Neuron (in vitro differentiated cells): ENCODE results near the gene SMCO3.

Source experiments
- H2AFZ ChIP-seq: one replicate; pipeline ENCODE4 v1.6.1; 2013; ENCODE audit warnings: low read depth, mild to moderate bottlenecking, inconsistent platforms, low read length, moderate library complexity
- H3K27me3 ChIP-seq: one replicate; pipeline ENCODE4 v1.6.1; 2013; ENCODE audit warnings: low read length; ENCODE audit not compliant: insufficient read depth
- H3K36me3 ChIP-seq: one replicate; pipeline ENCODE4 v1.6.1; 2013; ENCODE audit warnings: low read length; ENCODE audit not compliant: insufficient read depth
- H3K4me1 ChIP-seq: one replicate; pipeline ENCODE4 v1.6.1; 2013; ENCODE audit warnings: low read length; ENCODE audit not compliant: insufficient read depth
- H3K4me3 ChIP-seq: 2 replicates; pipeline ENCODE4 v1.5.1; 2013; ENCODE audit warnings: mild to moderate bottlenecking, low read length, moderate library complexity
- H3K9me3 ChIP-seq: one replicate; pipeline ENCODE4 v1.6.1; 2013; ENCODE audit warnings: low read length

SMCO3 gene

GRCh38 chr12:14779834-14780233 is 34.1 kb downstream of the SMCO3 start:
- Histone ChIP-seq H3K36me3 (peaks cover 3% of the 10 kb centered on the region), H3K4me1 (peaks cover 14% of the 10 kb centered on the region), H2AFZ (no peak overlapping the region), H3K4me3 (no peak overlapping the region), H3K27me3 (no peaks in the 10 kb centered on the region), H3K9me3 (no peaks in the 10 kb centered on the region)

- H3K27me3 ChIP-seq = no peaks in the 10 kb centered on the region
- peaks cover 14% of the 10 kb centered on the region for H3K4me1 ChIP-seq
- H3K4me3 ChIP-seq = no peak overlapping the region
- no peaks in the 10 kb centered on the region for H3K9me3 ChIP-seq
- H3K36me3 ChIP-seq = no peaks in the 10 kb centered on the region
- no peak overlapping the region for H2AFZ ChIP-seq
Measured at GRCh38 chr12:14777271-14777670, 36.7 kb downstream of the SMCO3 start.

- Histone ChIP-seq H3K4me3 (no peak overlapping the region), H3K27me3 (no peaks in the 10 kb centered on the region), H3K4me1 (peaks cover 14% of the 10 kb centered on the region), H3K36me3 (no peaks in the 10 kb centered on the region), H3K9me3 (no peaks in the 10 kb centered on the region), H2AFZ (no peak overlapping the region)
Measured at GRCh38 chr12:14776236-14776961, 37.6 kb downstream of the SMCO3 start.

- Histone ChIP-seq H3K4me1 (peaks cover 14% of the 10 kb centered on the region), H3K36me3 (no peaks in the 10 kb centered on the region), H2AFZ (no peak overlapping the region), H3K27me3 (no peaks in the 10 kb centered on the region), H3K4me3 (no peak overlapping the region), H3K9me3 (no peaks in the 10 kb centered on the region)
Measured at GRCh38 chr12:14775636-14775980, 38.4 kb downstream of the SMCO3 start.

GRCh38 chr12:14774906-14775635 is 38.9 kb downstream of the SMCO3 start:
- Histone ChIP-seq H3K4me3 (peak overlapping the region; percentile 66), H3K27me3 (no peaks in the 10 kb centered on the region), H3K36me3 (no peaks in the 10 kb centered on the region), H3K9me3 (peaks cover 2% of the 10 kb centered on the region), H3K4me1 (peaks cover 14% of the 10 kb centered on the region), H2AFZ (peak overlapping the region; percentile 65)

- peak overlapping the region; percentile 66 for H3K4me3 ChIP-seq
- H3K9me3 ChIP-seq = peaks cover 9% of the 10 kb centered on the region
- H3K4me1 ChIP-seq = peaks cover 11% of the 10 kb centered on the region
Measured at GRCh38 chr12:14774074-14774905, 39.7 kb downstream of the SMCO3 start.

GRCh38 chr12:14773685-14774073 is 40.3 kb downstream of the SMCO3 start:
- peaks cover 11% of the 10 kb centered on the region for H3K4me1 ChIP-seq
- no peaks in the 10 kb centered on the region for H3K27me3 ChIP-seq
- peaks cover 9% of the 10 kb centered on the region for H3K9me3 ChIP-seq
- H2AFZ ChIP-seq = peak overlapping the region; percentile 65
- no peaks in the 10 kb centered on the region for H3K36me3 ChIP-seq
- H3K4me3 ChIP-seq = peak overlapping the region; percentile 66

More at GRCh38 chr12:14774074-14774905, 39.7 kb downstream of the SMCO3 start:
- H2AFZ ChIP-seq = peak overlapping the region; percentile 65
- H3K27me3 ChIP-seq = no peaks in the 10 kb centered on the region
- no peaks in the 10 kb centered on the region for H3K36me3 ChIP-seq

GRCh38 chr12:14772946-14773345 is 41.0 kb downstream of the SMCO3 start:
- Histone ChIP-seq H3K4me3 (no peak overlapping the region), H3K4me1 (peaks cover 11% of the 10 kb centered on the region), H3K9me3 (peaks cover 9% of the 10 kb centered on the region), H3K27me3 (no peaks in the 10 kb centered on the region), H3K36me3 (no peaks in the 10 kb centered on the region), H2AFZ (no peak overlapping the region)

- H3K36me3 ChIP-seq = no peaks in the 10 kb centered on the region
- H2AFZ ChIP-seq = no peak overlapping the region
- no peaks in the 10 kb centered on the region for H3K27me3 ChIP-seq
- H3K4me1 ChIP-seq = peaks cover 1% of the 10 kb centered on the region
- H3K4me3 ChIP-seq = peak overlapping the region; percentile 45
- H3K9me3 ChIP-seq = peaks cover 9% of the 10 kb centered on the region
Measured at GRCh38 chr12:14771651-14772137, 42.3 kb downstream of the SMCO3 start.

GRCh38 chr12:14770496-14771461 is 43.2 kb downstream of the SMCO3 start:
- no peak overlapping the region for H2AFZ ChIP-seq
- no peaks in the 10 kb centered on the region for H3K36me3 ChIP-seq
- H3K4me3 ChIP-seq = peak overlapping the region; percentile 45
- H3K9me3 ChIP-seq = peaks cover 9% of the 10 kb centered on the region
- H3K27me3 ChIP-seq = no peaks in the 10 kb centered on the region
- H3K4me1 ChIP-seq = no peaks in the 10 kb centered on the region

- no peaks in the 10 kb centered on the region for H3K36me3 ChIP-seq
- H3K4me1 ChIP-seq = no peaks in the 10 kb centered on the region
- H3K9me3 ChIP-seq = peaks cover 9% of the 10 kb centered on the region
- H3K4me3 ChIP-seq = peak overlapping the region; percentile 45
- H2AFZ ChIP-seq = no peak overlapping the region
- no peaks in the 10 kb centered on the region for H3K27me3 ChIP-seq
Measured at GRCh38 chr12:14769969-14770495, 44.0 kb downstream of the SMCO3 start.

GRCh38 chr12:14769466-14769968 is 44.5 kb downstream of the SMCO3 start:
- H2AFZ ChIP-seq = no peak overlapping the region

More at GRCh38 chr12:14769466-14769968, 44.5 kb downstream of the SMCO3 start:
- H3K36me3 ChIP-seq = no peaks in the 10 kb centered on the region
- no peaks in the 10 kb centered on the region for H3K4me1 ChIP-seq
- no peaks in the 10 kb centered on the region for H3K27me3 ChIP-seq
- peaks cover 9% of the 10 kb centered on the region for H3K9me3 ChIP-seq
- H3K4me3 ChIP-seq = peak overlapping the region; percentile 45
